Skeletal muscle tissue (tissue), 4 donors: ENCODE measurements around the gene UBAC2. TPM values are rescaled to one million over a fixed set of nuclear protein-coding genes. Genes with fewer than 3 reads are reported as not detected.

ENCODE experiments used
- H3K27ac ChIP-seq: one replicate; pipeline ENCODE4 v1.7.0; 2013; ENCODE audit warnings: mild to moderate bottlenecking, low read depth, low read length, inconsistent platforms
- H3K27me3 ChIP-seq, 3 donors: one replicate each; pipeline ENCODE4 v1.7.0; 2013; ENCODE audit warnings: low read length in 3 of 3; ENCODE audit not compliant: control insufficient read depth in 3 of 3, insufficient read depth in 3 of 3
- H3K36me3 ChIP-seq, 3 donors: one replicate each; pipeline ENCODE4 v1.7.0; 2013; ENCODE audit warnings: low read length in 3 of 3; ENCODE audit not compliant: control insufficient read depth in 3 of 3, insufficient read depth in 3 of 3
- H3K4me1 ChIP-seq, 3 donors: one replicate each; pipeline ENCODE4 v1.7.0; 2013; ENCODE audit warnings: low read length in 3 of 3, mild to moderate bottlenecking in 3 of 3; ENCODE audit not compliant: control insufficient read depth in 3 of 3, insufficient read depth in 3 of 3
- H3K4me3 ChIP-seq, 3 donors: one replicate each; pipeline ENCODE4 v1.7.0; 2013; ENCODE audit warnings: low read length in 3 of 3
- H3K9ac ChIP-seq, 3 donors: one replicate each; pipeline ENCODE4 v1.7.0; 2013; ENCODE audit warnings: low read length in 3 of 3, mild to moderate bottlenecking in 3 of 3, moderate library complexity in 2 of 3, low read depth in 1 of 3
- H3K9me3 ChIP-seq, 3 donors: one replicate each; pipeline ENCODE4 v1.7.0; 2013; ENCODE audit warnings: low read length in 3 of 3; ENCODE audit not compliant: control insufficient read depth in 3 of 3
- total RNA-seq: library from RNA; depleted of rRNA; stranded (reverse); fragments of >200 nt; gene quantifications from one replicate; pipeline ENCODE4 v1.2.3, GENCODE V29; 2014
- donor health status: Osteomylitis.

Gene UBAC2
- total RNA-seq, 1 donor from 2014 or later, result 100 TPM

DNA sequence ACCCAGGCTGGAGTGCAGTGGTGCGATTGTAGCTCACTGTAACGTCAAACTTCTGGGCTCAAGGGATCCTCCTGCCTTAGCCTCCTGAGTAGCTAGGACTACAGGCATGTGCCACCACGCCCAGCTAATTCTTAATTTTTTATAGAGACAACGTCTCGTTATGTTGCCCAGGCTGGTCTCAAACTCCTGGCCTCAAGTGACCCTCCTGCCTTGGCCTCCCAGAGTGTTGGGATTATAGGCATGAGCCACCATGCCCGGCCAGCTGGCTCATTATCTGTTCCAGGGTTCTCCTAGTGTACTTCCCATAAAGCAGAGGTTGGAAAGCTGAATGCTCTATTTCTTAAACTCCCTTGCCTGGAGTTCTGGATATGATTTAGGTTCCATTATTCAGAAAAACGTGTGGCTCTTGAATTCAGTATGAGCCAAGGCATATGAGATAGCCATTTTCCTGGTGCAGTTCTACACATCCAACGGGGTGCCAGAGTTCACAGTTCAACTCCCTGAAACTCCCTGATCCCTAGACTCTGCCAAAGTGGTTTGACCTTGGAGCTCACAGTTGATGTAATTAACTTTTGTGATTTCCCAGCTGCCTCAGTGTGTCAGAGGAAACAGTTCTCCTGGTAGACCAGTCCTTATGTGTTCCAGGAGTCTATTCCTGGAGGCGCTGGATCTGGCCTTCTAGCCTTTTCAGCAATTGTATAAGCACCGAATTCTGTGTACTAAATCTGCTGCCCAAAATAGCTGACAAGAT lies 85.0 kb downstream of the UBAC2 start:
- H3K4me3 ChIP-seq, result no peak overlapping the region
- H3K36me3 ChIP-seq, result no peaks in the 10 kb centered on the region
- peaks cover 23 to 38% (median 26%) of the 10 kb centered on the region in 3 donors for H3K4me1 ChIP-seq
- no peaks in the 10 kb centered on the region for H3K9me3 ChIP-seq
- no peak overlapping the region for H3K9ac ChIP-seq
- H3K27ac ChIP-seq, result peak overlapping the region; percentile 32
- no peaks in the 10 kb centered on the region for H3K27me3 ChIP-seq

- Histone ChIP-seq H3K27ac (no peak overlapping the region), H3K27me3 (no peaks in the 10 kb centered on the region), H3K9ac (no peak overlapping the region), H3K4me3 (no peak overlapping the region), H3K9me3 (no peaks in the 10 kb centered on the region), H3K36me3 (no peaks in the 10 kb centered on the region), H3K4me1 (peaks cover 12 to 28% (median 17%) of the 10 kb centered on the region in 3 donors)
Measured at GRCh38 chr13:99287551-99287950, 86.9 kb downstream of the UBAC2 start.

- Histone ChIP-seq H3K36me3 (no peaks in the 10 kb centered on the region), H3K9ac (no peak overlapping the region), H3K9me3 (no peaks in the 10 kb centered on the region), H3K27me3 (no peaks in the 10 kb centered on the region), H3K4me1 (peaks cover 12 to 26% (median 17%) of the 10 kb centered on the region in 3 donors), H3K4me3 (no peak overlapping the region), H3K27ac (no peak overlapping the region)
Measured at GRCh38 chr13:99288089-99288488, 87.4 kb downstream of the UBAC2 start.

DNA sequence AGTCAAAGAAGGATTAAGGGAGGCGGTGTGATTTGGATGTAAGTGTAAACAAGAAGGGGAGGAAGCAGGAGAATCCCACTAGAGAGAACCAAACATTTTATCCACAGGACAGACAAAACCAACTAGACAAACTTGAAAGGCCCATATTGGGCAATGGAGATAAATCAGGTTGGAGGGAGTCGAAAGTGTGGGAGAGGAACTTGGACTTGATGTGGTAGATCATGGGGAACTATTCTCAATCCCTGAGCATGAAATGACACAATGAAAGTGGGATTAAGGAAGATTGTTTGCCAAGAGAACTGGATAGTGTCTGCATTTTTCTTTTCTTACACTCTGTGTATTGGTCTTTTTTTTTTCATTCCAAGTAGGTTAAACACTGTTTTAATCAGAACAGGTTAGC lies 88.6 kb downstream of the UBAC2 start:
- H3K9me3 ChIP-seq, result no peaks in the 10 kb centered on the region
- no peak overlapping the region for H3K4me3 ChIP-seq
- H3K36me3 ChIP-seq, result no peaks in the 10 kb centered on the region
- H3K4me1 ChIP-seq, result peaks cover 12 to 25% (median 17%) of the 10 kb centered on the region in 3 donors
- no peak overlapping the region for H3K9ac ChIP-seq
- no peaks in the 10 kb centered on the region for H3K27me3 ChIP-seq
- no peak overlapping the region for H3K27ac ChIP-seq

DNA sequence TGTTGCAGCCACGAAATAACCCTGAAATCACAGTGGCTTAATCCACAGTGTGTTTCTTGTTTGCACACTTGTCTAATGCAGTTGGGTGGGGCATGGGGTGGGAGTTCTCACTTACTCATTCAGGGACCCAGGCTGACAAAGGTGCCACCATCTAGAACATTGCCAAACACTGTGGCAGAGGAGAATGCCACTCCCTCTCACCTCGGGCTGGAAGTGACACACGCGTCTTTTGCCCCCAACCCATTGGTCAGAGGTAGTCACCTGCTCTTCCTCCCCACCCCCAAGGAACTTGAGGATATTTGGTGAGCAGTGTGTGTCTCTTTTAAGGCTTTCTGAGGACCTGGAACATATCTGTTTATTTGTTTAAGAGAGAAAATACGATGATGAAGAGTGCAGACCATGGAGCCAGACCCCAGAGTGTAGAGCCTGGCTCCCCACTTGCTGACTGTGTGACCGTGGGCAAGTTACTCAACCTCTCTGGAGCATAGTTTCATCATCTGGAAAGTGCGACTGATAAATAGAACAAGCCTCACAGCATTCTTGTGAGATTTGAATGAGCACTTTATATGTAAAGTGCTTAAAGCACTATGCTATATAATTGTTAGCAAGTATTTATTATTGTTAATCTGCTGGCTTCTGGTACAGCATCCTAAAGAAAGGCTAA lies 89.2 kb downstream of the UBAC2 start:
- no peak overlapping the region for H3K9ac ChIP-seq
- H3K27ac ChIP-seq, result no peak overlapping the region
- no peaks in the 10 kb centered on the region for H3K9me3 ChIP-seq
- H3K4me1 ChIP-seq, result peaks cover 12 to 25% (median 17%) of the 10 kb centered on the region in 3 donors
- no peaks in the 10 kb centered on the region for H3K27me3 ChIP-seq
- no peaks in the 10 kb centered on the region for H3K36me3 ChIP-seq
- no peak overlapping the region for H3K4me3 ChIP-seq

- Histone ChIP-seq H3K27ac (no peak overlapping the region), H3K36me3 (no peaks in the 10 kb centered on the region), H3K4me3 (no peak overlapping the region), H3K4me1 (peaks cover 7 to 23% (median 14%) of the 10 kb centered on the region in 3 donors), H3K27me3 (no peaks in the 10 kb centered on the region), H3K9ac (no peak overlapping the region), H3K9me3 (no peaks in the 10 kb centered on the region)
Measured at GRCh38 chr13:99290894-99291293, 90.2 kb downstream of the UBAC2 start.

GRCh38 chr13:99293178-99293577 lies 92.5 kb downstream of the UBAC2 start:
- Histone ChIP-seq H3K9ac (no peak overlapping the region), H3K36me3 (no peaks in the 10 kb centered on the region), H3K4me1 (peaks cover under 1 to 7% (median 3%) of the 10 kb centered on the region in 3 donors), H3K27ac (no peak overlapping the region), H3K9me3 (no peaks in the 10 kb centered on the region), H3K27me3 (no peaks in the 10 kb centered on the region), H3K4me3 (no peak overlapping the region)

- H3K9me3 ChIP-seq, result no peaks in the 10 kb centered on the region
- no peak overlapping the region for H3K4me3 ChIP-seq
- H3K9ac ChIP-seq, result no peak overlapping the region
- H3K4me1 ChIP-seq, result peaks cover 0 to 7% (median 0%) of the 10 kb centered on the region in 3 donors
- H3K27ac ChIP-seq, result no peak overlapping the region
- no peaks in the 10 kb centered on the region for H3K36me3 ChIP-seq
- H3K27me3 ChIP-seq, result no peaks in the 10 kb centered on the region
Measured at GRCh38 chr13:99294198-99294597, 93.5 kb downstream of the UBAC2 start.

GRCh38 chr13:99294958-99295357 lies 94.3 kb downstream of the UBAC2 start:
- H3K36me3 ChIP-seq, result no peaks in the 10 kb centered on the region
- no peak overlapping the region for H3K27ac ChIP-seq
- H3K4me1 ChIP-seq, result peaks cover 0 to 7% (median 0%) of the 10 kb centered on the region in 3 donors
- H3K4me3 ChIP-seq, result no peak overlapping the region
- H3K9ac ChIP-seq, result no peak overlapping the region
- H3K9me3 ChIP-seq, result no peaks in the 10 kb centered on the region
- H3K27me3 ChIP-seq, result no peaks in the 10 kb centered on the region

DNA sequence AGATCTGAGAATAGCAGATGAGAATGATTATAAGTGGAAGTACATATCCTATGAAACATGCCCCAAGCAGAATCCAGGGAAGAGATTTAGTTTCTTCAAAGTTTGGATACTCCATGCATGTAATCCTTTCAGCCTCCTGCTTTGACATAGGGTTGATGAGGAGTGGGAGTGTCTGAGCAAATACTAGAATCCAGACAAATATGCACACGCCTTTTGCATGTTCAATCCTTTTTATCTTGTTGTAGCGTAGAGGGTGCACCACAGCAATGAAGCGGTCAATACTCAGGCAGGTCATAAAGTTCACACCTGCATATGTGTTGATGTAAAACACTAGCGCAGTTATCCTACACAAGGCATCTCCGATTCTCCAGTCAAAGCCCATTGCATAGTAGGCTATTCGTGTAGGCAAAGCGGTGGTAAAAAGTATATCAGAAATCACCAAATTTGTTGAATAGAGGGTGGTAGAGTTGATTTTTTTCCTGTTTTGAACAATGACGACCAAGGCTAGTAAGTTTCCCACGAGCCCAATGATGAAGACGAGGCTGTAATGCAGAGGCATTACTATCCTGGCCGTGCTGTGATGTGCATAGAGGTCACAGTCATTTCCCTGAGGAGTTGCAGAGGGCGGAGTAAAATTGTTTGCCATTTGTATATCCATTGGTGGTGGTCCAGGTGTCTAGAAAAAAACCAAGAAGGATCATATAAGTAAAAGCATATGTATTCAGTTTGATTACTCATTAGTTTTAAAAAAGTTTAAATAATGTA lies 95.0 kb downstream of the UBAC2 start:
- no peak overlapping the region for H3K27ac ChIP-seq
- no peaks in the 10 kb centered on the region for H3K36me3 ChIP-seq
- no peaks in the 10 kb centered on the region for H3K27me3 ChIP-seq
- no peaks in the 10 kb centered on the region for H3K9me3 ChIP-seq
- H3K9ac ChIP-seq, result no peak overlapping the region
- no peak overlapping the region for H3K4me3 ChIP-seq
- peaks cover 0 to 6% (median 0%) of the 10 kb centered on the region in 3 donors for H3K4me1 ChIP-seq
